ENCODE data around the gene SBF2.

The SBF2 gene

GRCh38 chr11:9827708-9828107, 466.3 kb downstream of the SBF2 start:
- in situ Hi-C loops (cut with HindIII; ENCODE audit: low sequenced_read_pairs): no loop called here

GRCh38 chr11:9826390-9826789, 467.6 kb downstream of the SBF2 start:
- in situ Hi-C loops (cut with HindIII; ENCODE audit: low sequenced_read_pairs): no loop called here

GRCh38 chr11:9825895-9826294, 468.1 kb downstream of the SBF2 start:
- in situ Hi-C loops (cut with HindIII; ENCODE audit: low sequenced_read_pairs): no loop called here

- in situ Hi-C loops (cut with HindIII; ENCODE audit: low sequenced_read_pairs): no loop called here
These were observed 468.7 kb downstream of the SBF2 start for GRCh38 chr11:9825315-9825714.

- in situ Hi-C loops (cut with HindIII; ENCODE audit: low sequenced_read_pairs): no loop called here
These were observed 470.1 kb downstream of the SBF2 start for GRCh38 chr11:9823887-9824385.

GRCh38 chr11:9823439-9823838, 470.6 kb downstream of the SBF2 start:
- in situ Hi-C loops (cut with HindIII; ENCODE audit: low sequenced_read_pairs): no loop called here

- in situ Hi-C loops (cut with HindIII; ENCODE audit: low sequenced_read_pairs): no loop called here
These were observed 472.8 kb downstream of the SBF2 start for GRCh38 chr11:9821008-9821752.

- in situ Hi-C loops (cut with HindIII; ENCODE audit: low sequenced_read_pairs): no loop called here
These were observed 473.8 kb downstream of the SBF2 start for GRCh38 chr11:9820260-9820659.

- in situ Hi-C loops (cut with HindIII; ENCODE audit: low sequenced_read_pairs): no loop called here
These were observed 476.8 kb downstream of the SBF2 start for GRCh38 chr11:9817191-9817590.

GRCh38 chr11:9815486-9816136, 478.4 kb downstream of the SBF2 start:
- in situ Hi-C loops (cut with HindIII; ENCODE audit: low sequenced_read_pairs): no loop called here

GRCh38 chr11:9814108-9814507, 479.9 kb downstream of the SBF2 start:
- in situ Hi-C loops (cut with HindIII; ENCODE audit: low sequenced_read_pairs): no loop called here

- in situ Hi-C loops (cut with HindIII; ENCODE audit: low sequenced_read_pairs): no loop called here
These were observed 485.1 kb downstream of the SBF2 start for GRCh38 chr11:9808943-9809342.

GRCh38 chr11:9806946-9807687, 486.9 kb downstream of the SBF2 start:
- in situ Hi-C loops (cut with HindIII; ENCODE audit: low sequenced_read_pairs): no loop called here

- in situ Hi-C loops (cut with HindIII; ENCODE audit: low sequenced_read_pairs): no loop called here
These were observed 489.6 kb downstream of the SBF2 start for GRCh38 chr11:9804419-9804902.

GRCh38 chr11:9803685-9804418, 490.2 kb downstream of the SBF2 start:
- in situ Hi-C loops (cut with HindIII; ENCODE audit: low sequenced_read_pairs): no loop called here

GRCh38 chr11:9802291-9802861, 491.6 kb downstream of the SBF2 start:
- in situ Hi-C loops (cut with HindIII; ENCODE audit: low sequenced_read_pairs): no loop called here

GRCh38 chr11:9799886-9800285, 494.1 kb downstream of the SBF2 start:
- in situ Hi-C loops (cut with HindIII; ENCODE audit: low sequenced_read_pairs): no loop called here

- in situ Hi-C loops (cut with HindIII; ENCODE audit: low sequenced_read_pairs): no loop called here
These were observed 496.7 kb downstream of the SBF2 start for GRCh38 chr11:9797300-9797699.

GRCh38 chr11:9796854-9797253, 497.2 kb downstream of the SBF2 start:
- in situ Hi-C loops (cut with HindIII; ENCODE audit: low sequenced_read_pairs): no loop called here

- in situ Hi-C loops (cut with HindIII; ENCODE audit: low sequenced_read_pairs): no loop called here
These were observed 497.8 kb downstream of the SBF2 start for GRCh38 chr11:9796266-9796665.

- in situ Hi-C loops (cut with HindIII; ENCODE audit: low sequenced_read_pairs): no loop called here
These were observed 503.3 kb downstream of the SBF2 start for GRCh38 chr11:9790703-9791102.
